Ishikawa (cell line): Measurements from ENCODE around the gene MAPK11.

Experiments used
- CEBPB ChIP-seq: IDR thresholded peaks from 2 replicates; pipeline ENCODE4 v1.6.1; 2012
- CREB1 ChIP-seq: IDR thresholded peaks from 2 replicates; pipeline ENCODE4 v1.6.1; 2012; ENCODE audit warnings: low read depth
- EGR1 ChIP-seq: IDR thresholded peaks from 2 replicates; pipeline ENCODE4 v1.6.1; 2012
- EP300 ChIP-seq: IDR thresholded peaks from 2 replicates; pipeline ENCODE4 v1.6.1; 2012; ENCODE audit warnings: borderline replicate concordance
- FOXM1 ChIP-seq: IDR thresholded peaks from 2 replicates; pipeline ENCODE4 v1.6.1; 2012; ENCODE audit warnings: low read depth, borderline replicate concordance
- MAX ChIP-seq: IDR thresholded peaks from 2 replicates; pipeline ENCODE4 v1.6.1; 2012
- NFIC ChIP-seq: IDR thresholded peaks from 2 replicates; pipeline ENCODE4 v1.6.1; 2012
- RAD21 ChIP-seq: IDR thresholded peaks from 2 replicates; pipeline ENCODE4 v1.6.1; 2012; ENCODE audit warnings: low read depth
- REST ChIP-seq: IDR thresholded peaks from 2 replicates; pipeline ENCODE4 v1.6.1; 2012; ENCODE audit warnings: low read depth, mild to moderate bottlenecking
- TAF1 ChIP-seq: IDR thresholded peaks from 2 replicates; pipeline ENCODE4 v1.6.1; 2012; ENCODE audit warnings: low read depth, mild to moderate bottlenecking
- TCF12 ChIP-seq: IDR thresholded peaks from 2 replicates; pipeline ENCODE4 v1.6.1; 2012; ENCODE audit warnings: low read depth
- TEAD4 ChIP-seq: IDR thresholded peaks from 2 replicates; pipeline ENCODE4 v1.6.1; 2012
- USF1 ChIP-seq: IDR thresholded peaks from 2 replicates; pipeline ENCODE4 v1.6.1; 2012
- YY1 ChIP-seq: IDR thresholded peaks from 2 replicates; pipeline ENCODE4 v1.6.1; 2012; ENCODE audit warnings: low read depth
- ZBTB7A ChIP-seq: IDR thresholded peaks from 2 replicates; pipeline ENCODE4 v1.6.1; 2012; ENCODE audit warnings: low read depth

Gene MAPK11

GRCh38 chr22:50276143-50276542 is 6.0 kb upstream of the MAPK11 start:
- TF ChIP-seq CREB1 = no peak
- TF ChIP-seq TAF1 = no peak
- peak; percentile 55 for TF ChIP-seq RAD21

- TF ChIP-seq USF1 = no peak
- no peak for TF ChIP-seq EGR1
- no peak for TF ChIP-seq REST
- TF ChIP-seq CEBPB = no peak
- no peak for TF ChIP-seq NFIC
- TF ChIP-seq ZBTB7A = no peak
- no peak for TF ChIP-seq YY1
- no peak for TF ChIP-seq CREB1
These were observed 5.2 kb upstream of the MAPK11 start for GRCh38 chr22:50275181-50276055.

- TF ChIP-seq CREB1 (no peak), USF1 (no peak), YY1 (no peak), EP300 (no peak), RAD21 (no peak), CEBPB (no peak), TEAD4 (no peak), ZBTB7A (no peak), EGR1 (no peak), NFIC (no peak), REST (no peak), FOXM1 (no peak), MAX (no peak), TAF1 (no peak)
These were observed 4.6 kb upstream of the MAPK11 start for GRCh38 chr22:50274771-50275170.

- TF ChIP-seq TEAD4 = 0 out of 2 replicates have a peak, but pooled peaks have one; percentile 23
- TF ChIP-seq FOXM1 = no peak
- TF ChIP-seq RAD21 = peak; percentile 44; the same call in 1 of the 2 replicates
These were observed 4.1 kb upstream of the MAPK11 start for GRCh38 chr22:50274311-50274710.

- TF ChIP-seq YY1 = peak; percentile 3; the same call in 1 of the 2 replicates
- no peak for TF ChIP-seq USF1
These were observed 2.0 kb upstream of the MAPK11 start for GRCh38 chr22:50272044-50272802.

- TF ChIP-seq TAF1 = no peak
- no peak for TF ChIP-seq FOXM1
- peak; percentile 34; the same call in 1 of the 2 replicates for TF ChIP-seq YY1
- TF ChIP-seq RAD21 = no peak
- TF ChIP-seq REST = no peak
- no peak; the same call in 1 of the 2 replicates for TF ChIP-seq EP300
- TF ChIP-seq TEAD4 = no peak
- no peak for TF ChIP-seq TCF12
- no peak for TF ChIP-seq CEBPB
- 0 out of 2 replicates have a peak, but pooled peaks have one; percentile 14 for TF ChIP-seq NFIC
- TF ChIP-seq ZBTB7A = no peak; the same call in 1 of the 2 replicates
These were observed 1.4 kb upstream of the MAPK11 start for GRCh38 chr22:50271519-50271970.
